ENCODE measurements around the gene HBG1. TPM values are rescaled to one million over a fixed set of nuclear protein-coding genes. Genes with fewer than 3 reads are reported as not detected.

The HBG1 gene
- total RNA-seq, 5 donors from 2014 or later (not counting 1 experiment from before 2014, with no cell fraction given), result 1.8 to 6.4 (median 3.3) TPM; not detected in 2

GRCh38 chr11:5226732-5227310, 22.8 kb downstream of the HBG1 start, which contains the start of gene HBB:
Gene HBB, minus strand, starts transcription at chr11:5227071. Its CDS starts 50 bp downstream, at chr11:5227021.
- no peak for DNase-seq
- ChIA-PET POLR2A (no interaction called here), CTCF (no interaction called here)
- no peak within 1 kb of the TSS for H3K4me3 ChIP-seq (ENCODE audit: control insufficient read depth in 1 of 2, extremely low read depth in 1 of 2, low read length in 1 of 2)
- no peak for ATAC-seq (replicated peaks in 1 of 4)
- H3K36me3 Mint-ChIP-seq, result no peaks in the 10 kb centered on the region
- WGBS (ENCODE audit: insufficient coverage), result no CpG with 5 or more reads among the region's 3 CpGs
- peaks cover 0 to 6% of the 10 kb centered on the region in 2 donors for H3K27me3 Mint-ChIP-seq
- H3K4me1 Mint-ChIP-seq, result no peaks in the 10 kb centered on the region
- H3K27me3 ChIP-seq (replicated peaks in 1 of 2; ENCODE audit: control insufficient read depth in 2 of 2, extremely low read depth in 1 of 2, insufficient read depth in 2 of 2, low read length in 1 of 2), result peaks cover 0 to 3% of the 10 kb centered on the region in 2 experiments
- peaks cover 0 to 3% (median 0%) of the 10 kb centered on the region in 3 donors for H3K9me3 Mint-ChIP-seq
- H3K27ac Mint-ChIP-seq, result no peak within 1 kb of the TSS
- no peak within 1 kb of the TSS for H3K27ac ChIP-seq (ENCODE audit: low read length)
- no peaks in the 10 kb centered on the region for H3K36me3 ChIP-seq (ENCODE audit: control insufficient read depth in 2 of 2, extremely low read depth in 1 of 2, insufficient read depth in 1 of 2, low read length in 1 of 2)
- H3K9me3 ChIP-seq, result no peaks in the 10 kb centered on the region
- H3K4me1 ChIP-seq (ENCODE audit: control insufficient read depth in 1 of 2, extremely low read depth in 1 of 2, insufficient read depth in 2 of 2, low read length in 2 of 2), result no peaks in the 10 kb centered on the region
- H3K4me3 Mint-ChIP-seq, result no peak within 1 kb of the TSS

GRCh38 chr11:5225480-5225871, 24.2 kb downstream of the HBG1 start:
- Histone ChIP-seq H3K4me3 (ENCODE audit: control insufficient read depth in 1 of 2, extremely low read depth in 1 of 2, low read length in 1 of 2) (no peak overlapping the region), H3K36me3 (ENCODE audit: control insufficient read depth in 2 of 2, extremely low read depth in 1 of 2, insufficient read depth in 1 of 2, low read length in 1 of 2) (no peaks in the 10 kb centered on the region), H3K4me1 (ENCODE audit: control insufficient read depth in 1 of 2, extremely low read depth in 1 of 2, insufficient read depth in 2 of 2, low read length in 2 of 2) (no peaks in the 10 kb centered on the region), H3K9me3 (no peaks in the 10 kb centered on the region), H3K27ac (ENCODE audit: low read length) (no peak overlapping the region), H3K27me3 (replicated peaks in 1 of 2; ENCODE audit: control insufficient read depth in 2 of 2, extremely low read depth in 1 of 2, insufficient read depth in 2 of 2, low read length in 1 of 2) (peaks cover 0 to 3% of the 10 kb centered on the region in 2 experiments)
- peaks cover 0 to 6% of the 10 kb centered on the region in 2 donors for H3K27me3 Mint-ChIP-seq
- H3K9me3 Mint-ChIP-seq, result peaks cover 0 to 4% (median 3%) of the 10 kb centered on the region in 3 donors
- H3K4me3 Mint-ChIP-seq, result no peak overlapping the region
- ATAC-seq (replicated peaks in 1 of 4) (no peak), DNase-seq (no peak)
- CTCF ChIA-PET, result no interaction called here
- H3K27ac Mint-ChIP-seq, result no peak overlapping the region
- H3K4me1 Mint-ChIP-seq, result no peaks in the 10 kb centered on the region
- no CpG with 5 or more reads among the region's 2 CpGs for WGBS (ENCODE audit: insufficient coverage)
- POLR2A ChIA-PET, result no interaction called here
- H3K36me3 Mint-ChIP-seq, result no peaks in the 10 kb centered on the region

GRCh38 chr11:5224538-5225479, 24.8 kb downstream of the HBG1 start:
- Histone ChIP-seq H3K36me3 (ENCODE audit: control insufficient read depth in 2 of 2, extremely low read depth in 1 of 2, insufficient read depth in 1 of 2, low read length in 1 of 2) (no peaks in the 10 kb centered on the region), H3K4me3 (ENCODE audit: control insufficient read depth in 1 of 2, extremely low read depth in 1 of 2, low read length in 1 of 2) (no peak overlapping the region), H3K9me3 (no peaks in the 10 kb centered on the region), H3K27ac (ENCODE audit: low read length) (no peak overlapping the region), H3K27me3 (replicated peaks in 1 of 2; ENCODE audit: control insufficient read depth in 2 of 2, extremely low read depth in 1 of 2, insufficient read depth in 2 of 2, low read length in 1 of 2) (peaks cover 0 to 3% of the 10 kb centered on the region in 2 experiments), H3K4me1 (ENCODE audit: control insufficient read depth in 1 of 2, extremely low read depth in 1 of 2, insufficient read depth in 2 of 2, low read length in 2 of 2) (no peaks in the 10 kb centered on the region)
- ATAC-seq (replicated peaks in 1 of 4) (no peak), DNase-seq (no peak)
- Mint-ChIP-seq H3K27ac (no peak overlapping the region), H3K27me3 (peaks cover 0 to 6% of the 10 kb centered on the region in 2 donors), H3K4me3 (no peak overlapping the region), H3K36me3 (no peaks in the 10 kb centered on the region), H3K9me3 (peaks cover 0 to 6% (median 3%) of the 10 kb centered on the region in 3 donors), H3K4me1 (no peaks in the 10 kb centered on the region)
- WGBS (ENCODE audit: insufficient coverage), result no CpG with 5 or more reads among the region's 6 CpGs
- ChIA-PET POLR2A (no interaction called here), CTCF (no interaction called here)

- Histone ChIP-seq H3K27me3 (replicated peaks in 1 of 2; ENCODE audit: control insufficient read depth in 2 of 2, extremely low read depth in 1 of 2, insufficient read depth in 2 of 2, low read length in 1 of 2) (peaks cover 0 to 3% of the 10 kb centered on the region in 2 experiments), H3K9me3 (no peaks in the 10 kb centered on the region), H3K4me1 (ENCODE audit: control insufficient read depth in 1 of 2, extremely low read depth in 1 of 2, insufficient read depth in 2 of 2, low read length in 2 of 2) (no peaks in the 10 kb centered on the region), H3K27ac (ENCODE audit: low read length) (no peak overlapping the region), H3K4me3 (ENCODE audit: control insufficient read depth in 1 of 2, extremely low read depth in 1 of 2, low read length in 1 of 2) (no peak overlapping the region), H3K36me3 (ENCODE audit: control insufficient read depth in 2 of 2, extremely low read depth in 1 of 2, insufficient read depth in 1 of 2, low read length in 1 of 2) (no peaks in the 10 kb centered on the region)
- peaks cover 0 to 11% (median 3%) of the 10 kb centered on the region in 3 donors for H3K9me3 Mint-ChIP-seq
- peaks cover 0 to 6% of the 10 kb centered on the region in 2 donors for H3K27me3 Mint-ChIP-seq
- ChIA-PET POLR2A (no interaction called here), CTCF (no interaction called here)
- ATAC-seq (replicated peaks in 1 of 4) (no peak), DNase-seq (no peak)
- no peak overlapping the region for H3K4me3 Mint-ChIP-seq
- 50% methylated on average over 1 of the region's 1 CpG for WGBS (ENCODE audit: insufficient coverage)
- no peaks in the 10 kb centered on the region for H3K4me1 Mint-ChIP-seq
- no peaks in the 10 kb centered on the region for H3K36me3 Mint-ChIP-seq
- no peak overlapping the region for H3K27ac Mint-ChIP-seq
Measured at GRCh38 chr11:5223686-5224085, 26.0 kb downstream of the HBG1 start.

- ChIA-PET CTCF (no interaction called here), POLR2A (no interaction called here)
- Mint-ChIP-seq H3K4me3 (no peak overlapping the region), H3K27me3 (peaks cover 0 to 6% of the 10 kb centered on the region in 2 donors), H3K4me1 (no peaks in the 10 kb centered on the region), H3K36me3 (no peaks in the 10 kb centered on the region), H3K27ac (no peak overlapping the region), H3K9me3 (peaks cover 0 to 12% (median 3%) of the 10 kb centered on the region in 3 donors)
- Histone ChIP-seq H3K27ac (ENCODE audit: low read length) (no peak overlapping the region), H3K9me3 (no peaks in the 10 kb centered on the region), H3K27me3 (replicated peaks in 1 of 2; ENCODE audit: control insufficient read depth in 2 of 2, extremely low read depth in 1 of 2, insufficient read depth in 2 of 2, low read length in 1 of 2) (peaks cover 0 to 3% of the 10 kb centered on the region in 2 experiments), H3K4me1 (ENCODE audit: control insufficient read depth in 1 of 2, extremely low read depth in 1 of 2, insufficient read depth in 2 of 2, low read length in 2 of 2) (no peaks in the 10 kb centered on the region), H3K4me3 (ENCODE audit: control insufficient read depth in 1 of 2, extremely low read depth in 1 of 2, low read length in 1 of 2) (no peak overlapping the region), H3K36me3 (ENCODE audit: control insufficient read depth in 2 of 2, extremely low read depth in 1 of 2, insufficient read depth in 1 of 2, low read length in 1 of 2) (no peaks in the 10 kb centered on the region)
- no peak for ATAC-seq (replicated peaks in 1 of 4)
- WGBS (ENCODE audit: insufficient coverage), result 93% methylated on average over 6 of the region's 6 CpGs
- DNase-seq, result no peak
Measured at GRCh38 chr11:5223146-5223545, 26.5 kb downstream of the HBG1 start.

- WGBS (ENCODE audit: insufficient coverage), result 57% methylated on average over 1 of the region's 7 CpGs
- ChIA-PET POLR2A (no interaction called here), CTCF (no interaction called here)
- peaks cover 0 to 10% (median 7%) of the 10 kb centered on the region in 3 donors for H3K9me3 Mint-ChIP-seq
- ATAC-seq (replicated peaks in 1 of 4) (no peak), DNase-seq (no peak)
- no peak overlapping the region for H3K4me3 ChIP-seq (ENCODE audit: control insufficient read depth in 1 of 2, extremely low read depth in 1 of 2, low read length in 1 of 2)
- H3K27me3 Mint-ChIP-seq, result no peaks in the 10 kb centered on the region
- H3K36me3 Mint-ChIP-seq, result no peaks in the 10 kb centered on the region
- H3K27ac Mint-ChIP-seq, result no peak overlapping the region
- no peaks in the 10 kb centered on the region for H3K36me3 ChIP-seq (ENCODE audit: control insufficient read depth in 2 of 2, extremely low read depth in 1 of 2, insufficient read depth in 1 of 2, low read length in 1 of 2)
- no peak overlapping the region for H3K27ac ChIP-seq (ENCODE audit: low read length)
- no peaks in the 10 kb centered on the region for H3K27me3 ChIP-seq (replicated peaks in 1 of 2; ENCODE audit: control insufficient read depth in 2 of 2, extremely low read depth in 1 of 2, insufficient read depth in 2 of 2, low read length in 1 of 2)
- H3K4me3 Mint-ChIP-seq, result no peak overlapping the region
- no peaks in the 10 kb centered on the region for H3K4me1 Mint-ChIP-seq
- no peaks in the 10 kb centered on the region for H3K4me1 ChIP-seq (ENCODE audit: control insufficient read depth in 1 of 2, extremely low read depth in 1 of 2, insufficient read depth in 2 of 2, low read length in 2 of 2)
- no peaks in the 10 kb centered on the region for H3K9me3 ChIP-seq
Measured at GRCh38 chr11:5210376-5210885, 39.2 kb downstream of the HBG1 start.
